ENCODE measurements around the gene DYRK3. TPM values are rescaled to one million over a fixed set of nuclear protein-coding genes. Genes with fewer than 3 reads are reported as not detected.

The DYRK3 gene
- total and polyA plus RNA-seq, 9 of the 15 experiments (the other 6 are each of a cell fraction or from before 2014, with no cell fraction given): 4.5 to 33.7 (median 25.7) TPM

DNA sequence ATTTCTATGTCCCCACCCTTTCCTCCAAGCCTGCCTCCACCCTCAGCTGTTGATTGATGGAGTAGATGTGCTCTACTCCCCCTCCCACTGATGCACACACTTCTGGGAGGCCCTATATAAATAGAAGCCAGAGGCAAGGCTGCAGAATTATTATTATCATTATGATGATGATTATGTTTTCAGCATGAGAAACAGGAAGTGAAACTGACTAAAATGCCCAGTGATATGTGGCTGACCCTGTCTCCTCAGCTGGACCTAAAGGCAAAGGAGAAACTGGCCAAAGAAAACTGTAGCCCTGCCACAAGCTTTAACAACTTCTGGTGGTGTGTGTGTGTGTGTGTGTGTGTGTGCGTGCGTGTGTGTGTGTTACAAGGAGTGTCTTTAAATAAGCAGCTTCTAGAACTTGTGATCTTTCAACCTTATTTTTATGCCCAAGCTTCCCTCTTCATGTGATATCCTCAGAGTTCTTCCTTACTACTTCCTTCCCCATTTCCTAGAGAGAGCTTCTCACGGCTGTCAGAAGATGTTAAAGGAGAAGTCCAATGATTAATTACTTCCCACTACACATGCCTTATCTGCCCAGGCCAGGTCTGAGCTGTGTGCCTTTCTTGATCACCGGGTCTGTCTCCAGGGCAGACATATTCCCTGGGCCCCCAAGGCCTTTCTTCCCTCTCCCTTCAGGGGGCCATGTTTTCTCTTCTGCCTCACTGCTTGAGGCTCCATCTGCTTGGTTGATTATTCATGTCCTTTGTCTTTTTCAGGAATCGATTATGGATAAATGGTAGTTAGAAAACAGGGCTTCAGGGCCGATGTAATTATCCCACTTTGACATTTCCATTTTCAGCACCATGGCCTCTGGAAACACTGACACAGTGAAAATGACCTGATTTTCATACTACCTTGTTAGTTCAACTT, 37.8 kb downstream of the DYRK3 start (continued):
- TF ChIP-seq, protein P1, sequence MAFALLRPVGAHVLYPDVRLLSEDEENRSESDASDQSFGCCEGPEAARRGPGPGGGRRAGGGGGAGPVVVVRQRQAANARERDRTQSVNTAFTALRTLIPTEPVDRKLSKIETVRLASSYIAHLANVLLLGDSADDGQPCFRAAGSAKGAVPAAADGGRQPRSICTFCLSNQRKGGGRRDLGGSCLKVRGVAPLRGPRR (CRISPR knock-in tag; IDR thresholded peaks at IDR 0.05): no peak
- no peak for TF ChIP-seq CHCHD3 (CRISPR knock-in tag; IDR thresholded peaks at IDR 0.05)
- TF ChIP-seq GTF2B (IDR thresholded peaks at IDR 0.05; ENCODE audit: extremely low read depth, insufficient read length): no peak
- no peak for TF ChIP-seq SAP30 (IDR thresholded peaks at IDR 0.05; ENCODE audit: borderline replicate concordance, insufficient read depth, low read depth, low read length, poor library complexity, severe bottlenecking)
- TF ChIP-seq PHF20 (IDR thresholded peaks at IDR 0.05; ENCODE audit: partially characterized antibody): no peak
- TF ChIP-seq HDAC3 (IDR thresholded peaks at IDR 0.05; ENCODE audit: borderline replicate concordance, partially characterized antibody): peak; percentile 91
- TF ChIP-seq XRCC3 (IDR thresholded peaks at IDR 0.05): no peak
- no peak for TF ChIP-seq CBX1 (IDR thresholded peaks at IDR 0.05; ENCODE audit: low read depth)
- TF ChIP-seq, protein P2, sequence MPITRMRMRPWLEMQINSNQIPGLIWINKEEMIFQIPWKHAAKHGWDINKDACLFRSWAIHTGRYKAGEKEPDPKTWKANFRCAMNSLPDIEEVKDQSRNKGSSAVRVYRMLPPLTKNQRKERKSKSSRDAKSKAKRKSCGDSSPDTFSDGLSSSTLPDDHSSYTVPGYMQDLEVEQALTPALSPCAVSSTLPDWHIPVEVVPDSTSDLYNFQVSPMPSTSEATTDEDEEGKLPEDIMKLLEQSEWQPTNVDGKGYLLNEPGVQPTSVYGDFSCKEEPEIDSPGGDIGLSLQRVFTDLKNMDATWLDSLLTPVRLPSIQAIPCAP (CRISPR knock-in tag; IDR thresholded peaks at IDR 0.05; ENCODE audit: borderline replicate concordance): no peak
- TF ChIP-seq ZNF41 (CRISPR knock-in tag; conservative IDR thresholded peaks at IDR 0.05): 0 out of 2 replicates have a peak, but pooled peaks have one; percentile 68
- no peak for TF ChIP-seq ZFPM2 (CRISPR knock-in tag; IDR thresholded peaks at IDR 0.05)
- TF ChIP-seq BACH1 (tag; IDR thresholded peaks at IDR 0.05): no peak
- 0 out of 2 replicates have a peak, but pooled peaks have one; percentile 36 for TF ChIP-seq SP1 (CRISPR knock-in tag; IDR thresholded peaks at IDR 0.05)
- no peak for TF ChIP-seq SNAPC5 (CRISPR knock-in tag; IDR thresholded peaks at IDR 0.05)
- TF ChIP-seq XRCC4 (IDR thresholded peaks at IDR 0.05; ENCODE audit: extremely low read depth, insufficient read depth, insufficient read length): no peak
- no peak for TF ChIP-seq ZBTB8A (IDR thresholded peaks at IDR 0.05; ENCODE audit: partially characterized antibody)
- TF ChIP-seq JUND (IDR thresholded peaks at IDR 0.05; ENCODE audit: borderline replicate concordance, low read depth, low read length): peak; percentile 85
- TF ChIP-seq JUND (tag; IDR thresholded peaks at IDR 0.05; ENCODE audit: borderline replicate concordance, low read depth, low read length): peak; percentile 75; the same call in 2 of the 3 replicates
- TF ChIP-seq POLR2A (conservative IDR thresholded peaks at IDR 0.05): no peak
- no peak for TF ChIP-seq MCM3 (IDR thresholded peaks at IDR 0.05)
- no peak for TF ChIP-seq E2F3 (CRISPR knock-in tag; IDR thresholded peaks at IDR 0.05)
- no peak for TF ChIP-seq ZNF589 (CRISPR knock-in tag; IDR thresholded peaks at IDR 0.05; ENCODE audit: low read depth)
- no peak; the same call in 1 of the 2 replicates for TF ChIP-seq ESRRA (IDR thresholded peaks at IDR 0.05; ENCODE audit: borderline replicate concordance, low read depth)
- 0 out of 2 replicates have a peak, but pooled peaks have one; percentile 51 for TF ChIP-seq ZNF449 (CRISPR knock-in tag; IDR thresholded peaks at IDR 0.05)
- peak; percentile 88 for TF ChIP-seq MEF2D (tag; conservative IDR thresholded peaks at IDR 0.05; ENCODE audit: low read depth)
- TF ChIP-seq ZC3H11A (IDR thresholded peaks at IDR 0.05; ENCODE audit: low read depth, low read length): no peak
